Stomach (tissue), 4 donors: Measurements from ENCODE around the gene DCAF5.

Source experiments
- CTCF ChIP-seq, 7 experiments: fragments of 450-650 bp in 4 of 7; fragments of 200-600 bp in 3 of 7; sonication (generic) in 3 of 7; IDR thresholded peaks; one replicate each; pipeline ENCODE4 v1.5.1; 2016 to 2019; ENCODE audit warnings: antibody characterized with exemption in 7 of 7, control low read depth in 2 of 7, mild to moderate bottlenecking in 1 of 7
- EP300 ChIP-seq: sonication (generic); formaldehyde crosslinking; IDR thresholded peaks from one replicate; pipeline ENCODE4 v1.6.1; 2017; ENCODE audit warnings: antibody characterized with exemption
- POLR2A ChIP-seq, 4 donors: fragments of 450-650 bp; IDR thresholded peaks; one replicate each; pipeline ENCODE4 v1.6.1; 2016; ENCODE audit warnings: antibody characterized with exemption in 4 of 4, control low read depth in 2 of 4, mild to moderate bottlenecking in 1 of 4, moderate library complexity in 1 of 4

- no peak for TF ChIP-seq POLR2A (IDR thresholded peaks at IDR 0.05)
- TF ChIP-seq CTCF (IDR thresholded peaks at IDR 0.05) = no peak
- TF ChIP-seq EP300 = no peak
Observed at GRCh38 chr14:69117020-69117767, 35.7 kb downstream of the DCAF5 start.
